ENCODE measurements around the gene PTGER3.

- no peak for TF ChIP-seq CTCF (conservative IDR thresholded peaks at IDR 0.05; ENCODE audit: low read depth, low read length)
- TF ChIP-seq EZH2 (IDR thresholded peaks at IDR 0.05; ENCODE audit: borderline replicate concordance, low read depth, low read length, poor library complexity, severe bottlenecking), result no peak
Observed at GRCh38 chr1:71043065-71043464, 4.6 kb downstream of the PTGER3 start.
